Measurements from ENCODE around the gene CNDP2.
"Not testable (repeated sequence)": the region's sequence is repeated elsewhere in the genome, so short reads cannot be mapped to it uniquely, and the experiment has no call there.

The CNDP2 gene

DNA sequence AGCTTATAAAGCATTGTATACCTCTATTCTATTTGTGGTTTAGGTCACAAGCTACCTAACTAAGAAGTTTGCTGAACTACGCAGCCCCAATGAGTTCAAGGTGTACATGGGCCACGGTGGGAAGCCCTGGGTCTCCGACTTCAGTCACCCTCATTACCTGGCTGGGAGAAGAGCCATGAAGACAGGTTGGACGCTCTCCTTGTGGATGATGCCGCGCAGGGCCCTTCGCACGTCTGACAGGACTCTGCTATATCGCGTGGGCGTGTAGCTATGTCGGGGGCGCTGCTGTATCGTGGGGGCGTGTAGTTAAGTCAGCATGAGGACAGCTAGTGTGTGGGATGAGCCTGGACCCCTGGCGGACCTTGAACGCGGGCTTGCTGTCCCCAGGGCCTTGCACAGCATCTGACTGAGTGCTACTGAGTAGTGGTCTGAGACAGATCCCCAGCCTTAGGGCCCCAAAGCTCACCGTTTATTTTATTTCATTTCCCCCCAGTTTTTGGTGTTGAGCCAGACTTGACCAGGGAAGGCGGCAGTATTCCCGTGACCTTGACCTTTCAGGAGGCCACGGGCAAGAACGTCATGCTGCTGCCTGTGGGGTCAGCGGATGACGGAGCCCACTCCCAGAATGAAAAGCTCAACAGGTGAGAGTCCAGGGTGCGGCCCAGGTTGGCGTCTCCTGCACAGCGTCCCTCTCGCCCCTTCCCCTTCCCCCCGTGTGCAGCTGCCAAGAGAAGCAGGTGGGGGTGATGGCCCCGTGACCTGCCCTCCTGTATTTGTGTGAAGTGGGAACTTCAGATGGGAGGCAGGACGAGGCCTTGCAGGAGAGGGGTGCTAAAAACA, 22.5 kb downstream of the CNDP2 start:
- no peak for DNase-seq (ENCODE audit: low spot score)

DNA sequence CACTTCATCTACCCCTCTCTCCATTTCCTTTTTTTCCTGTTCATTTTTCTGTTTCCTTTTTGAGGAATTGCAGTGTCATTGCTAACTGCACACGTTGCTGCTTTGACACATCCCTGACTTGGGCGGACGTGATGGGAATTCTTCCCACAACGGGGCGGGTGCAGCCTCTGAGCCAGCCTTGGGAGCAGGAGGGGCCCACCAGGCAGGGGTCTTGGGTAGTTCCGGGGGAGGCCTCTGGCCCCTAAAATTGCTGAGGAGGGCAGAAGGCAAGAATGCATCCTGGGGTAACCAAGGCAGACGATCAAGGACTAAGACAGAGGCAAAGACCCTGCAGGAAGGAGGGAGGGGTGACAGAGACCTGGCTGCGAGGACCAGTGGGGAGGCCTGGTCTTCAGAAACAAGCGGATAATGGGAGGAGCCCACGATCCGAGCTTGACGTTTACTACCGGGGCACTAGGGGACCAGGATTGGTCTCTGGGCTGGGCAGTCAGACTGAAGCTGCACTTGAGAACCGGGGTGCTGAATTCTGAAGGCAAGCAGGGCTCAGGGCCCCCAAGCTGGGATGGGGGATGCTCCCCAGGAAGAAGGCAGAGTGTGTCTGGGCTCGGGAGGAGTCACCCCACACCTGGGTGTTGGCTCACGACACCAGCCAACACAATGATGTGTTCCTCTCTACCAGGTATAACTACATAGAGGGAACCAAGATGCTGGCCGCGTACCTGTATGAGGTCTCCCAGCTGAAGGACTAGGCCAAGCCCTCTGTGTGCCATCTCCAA, 23.3 kb downstream of the CNDP2 start:
- no peak for DNase-seq (ENCODE audit: low spot score)

DNA sequence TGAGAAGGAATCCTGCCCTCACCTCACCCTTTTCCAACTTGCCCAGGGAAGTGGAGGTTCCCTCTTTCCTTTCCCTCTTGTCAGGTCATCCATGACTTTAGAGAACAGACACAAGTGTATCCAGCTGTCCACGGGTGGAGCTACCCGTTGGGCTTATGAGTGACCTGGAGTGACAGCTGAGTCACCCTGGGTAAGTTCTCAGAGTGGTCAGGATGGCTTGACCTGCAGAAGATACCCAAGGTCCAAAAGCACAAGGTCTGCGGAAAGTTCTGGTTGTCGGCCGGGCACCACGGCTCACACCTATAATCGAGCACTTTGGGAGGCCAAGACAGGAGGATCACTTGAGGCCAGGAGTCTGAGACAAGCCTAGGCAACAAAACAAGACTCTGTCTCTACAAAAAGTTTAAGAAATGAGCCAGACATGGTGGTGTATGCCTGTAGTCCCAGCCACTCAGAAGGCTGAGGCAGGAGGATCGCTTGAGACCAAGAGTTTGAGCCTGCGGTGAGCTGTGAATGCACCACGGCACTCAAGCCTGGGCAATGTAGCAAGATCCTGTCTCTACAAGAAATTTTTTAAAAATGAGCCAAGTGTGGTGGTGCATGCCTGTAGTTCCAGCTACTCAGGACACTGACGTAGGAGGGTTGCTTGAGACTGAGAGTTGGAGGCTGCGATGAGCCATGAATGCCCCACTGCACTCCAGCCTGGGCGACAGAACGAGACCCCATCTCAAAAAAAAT, 24.1 kb downstream of the CNDP2 start:
- DNase-seq (ENCODE audit: low spot score), result no peak

DNA sequence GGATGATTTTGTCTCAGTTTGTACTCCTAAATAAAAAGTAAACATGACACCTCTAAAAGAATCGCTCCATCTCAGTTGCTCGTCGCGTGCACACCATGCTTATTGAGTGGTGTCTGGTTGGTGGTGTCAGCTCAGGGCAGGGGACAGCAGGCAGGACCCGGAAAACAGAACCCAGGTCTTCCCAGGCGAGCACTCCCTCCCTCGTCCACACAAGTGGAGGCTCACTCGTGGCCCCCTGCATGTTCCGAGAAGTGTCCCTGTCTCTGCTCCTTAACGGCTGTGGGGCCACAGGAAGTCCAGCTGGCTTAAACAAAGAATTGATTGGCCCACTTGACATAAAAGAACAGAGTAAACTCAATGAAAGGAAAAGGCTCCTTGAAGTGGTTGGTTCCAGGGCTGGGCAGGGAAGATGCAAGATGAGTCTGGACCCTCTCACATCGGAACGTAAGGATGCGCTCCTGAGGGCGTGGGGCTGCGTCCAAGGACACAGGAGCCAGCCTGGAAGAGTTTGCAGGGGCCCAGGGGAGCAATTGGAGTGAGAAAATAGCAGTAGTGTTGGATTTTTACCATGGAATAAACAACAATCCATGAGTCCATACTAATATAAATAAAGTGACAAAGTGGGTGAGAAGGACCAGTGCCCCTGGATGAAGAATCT, 25.0 kb downstream of the CNDP2 start:
- DNase-seq (ENCODE audit: low spot score), result no peak

DNA sequence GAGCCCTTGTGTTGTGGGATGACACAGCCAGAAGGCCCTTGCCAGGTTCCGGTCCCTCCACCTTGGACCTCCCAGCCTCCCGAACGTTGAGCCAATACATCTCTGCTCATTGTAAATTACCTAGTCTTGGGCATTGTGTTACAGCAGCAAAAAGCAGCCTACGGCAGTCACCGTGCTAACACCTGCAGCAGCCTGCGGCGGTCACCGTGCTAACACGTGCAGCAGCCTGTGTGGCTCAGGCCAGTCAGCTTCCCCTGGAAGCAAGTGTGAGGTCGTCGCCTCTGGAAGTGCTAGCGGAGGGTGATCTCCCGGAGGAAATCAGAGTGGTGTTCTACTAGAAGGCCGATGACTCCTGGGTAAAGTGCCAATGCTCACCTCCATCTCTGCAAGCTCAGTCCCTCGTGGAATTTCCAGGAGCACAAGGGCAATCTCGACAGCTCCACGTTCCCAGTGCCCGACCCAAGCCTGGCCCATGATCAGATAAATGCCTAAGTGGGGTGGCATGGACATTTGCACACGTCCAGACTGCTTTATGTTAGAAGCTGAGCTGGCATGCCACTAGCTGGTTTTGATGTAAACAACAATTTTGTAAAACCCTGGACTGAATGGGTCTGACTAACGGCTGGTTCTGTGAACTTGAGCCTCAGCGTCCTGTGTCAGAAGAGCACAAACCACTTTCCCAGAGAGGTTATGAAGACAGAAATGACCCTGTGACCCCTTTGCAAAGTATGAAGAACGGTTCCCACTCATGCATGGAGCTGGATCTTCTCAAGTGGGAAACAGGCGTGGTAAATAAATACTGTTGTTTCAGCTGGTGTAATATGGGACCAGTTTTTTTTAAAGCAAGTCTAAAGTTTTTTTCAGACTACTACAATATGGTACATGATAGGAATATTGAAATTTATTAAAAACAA, 26.7 kb downstream of the CNDP2 start:
- no peak for DNase-seq (ENCODE audit: low spot score)

DNA sequence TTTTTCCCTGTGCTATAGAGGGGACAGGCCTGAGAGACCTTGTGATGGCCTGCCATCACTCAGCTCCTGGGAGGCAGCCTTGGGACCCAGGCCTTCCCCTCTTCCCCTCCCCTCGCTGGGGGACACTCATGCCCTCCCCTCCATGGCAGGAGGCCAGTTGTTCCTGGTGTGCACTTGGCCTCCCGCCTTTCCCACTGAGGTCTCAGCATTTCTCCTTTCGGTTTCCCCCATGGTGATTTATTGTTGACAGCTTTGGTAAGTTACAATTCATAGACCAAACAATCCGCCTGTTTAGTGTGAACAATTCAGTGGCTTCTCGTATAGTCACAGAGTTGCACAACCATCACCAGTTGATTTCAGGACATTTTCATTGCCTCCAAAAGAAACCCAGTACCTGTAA, 27.9 kb downstream of the CNDP2 start:
- DNase-seq (ENCODE audit: low spot score), result no peak

DNA sequence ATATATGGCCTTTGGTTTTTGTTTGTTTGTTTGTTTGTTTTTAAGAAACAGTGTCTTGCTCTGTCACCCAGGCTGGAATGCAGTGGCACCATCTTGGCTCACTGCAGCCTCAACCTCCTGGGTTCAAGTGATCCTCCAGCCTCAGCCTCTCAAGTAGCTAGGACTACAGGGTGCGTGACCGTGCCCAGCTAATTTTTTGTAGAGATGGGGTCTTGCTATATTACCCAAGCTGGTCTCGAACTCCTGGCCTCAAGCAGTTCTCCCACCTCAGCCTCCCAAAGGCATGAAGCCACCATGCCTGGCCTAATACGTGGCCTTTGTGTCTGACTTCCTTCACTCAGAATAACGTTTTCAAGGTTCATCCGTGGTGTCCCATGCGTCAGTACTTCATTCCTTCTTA, 28.8 kb downstream of the CNDP2 start:
- not testable (repeated sequence) for DNase-seq (ENCODE audit: low spot score)

DNA sequence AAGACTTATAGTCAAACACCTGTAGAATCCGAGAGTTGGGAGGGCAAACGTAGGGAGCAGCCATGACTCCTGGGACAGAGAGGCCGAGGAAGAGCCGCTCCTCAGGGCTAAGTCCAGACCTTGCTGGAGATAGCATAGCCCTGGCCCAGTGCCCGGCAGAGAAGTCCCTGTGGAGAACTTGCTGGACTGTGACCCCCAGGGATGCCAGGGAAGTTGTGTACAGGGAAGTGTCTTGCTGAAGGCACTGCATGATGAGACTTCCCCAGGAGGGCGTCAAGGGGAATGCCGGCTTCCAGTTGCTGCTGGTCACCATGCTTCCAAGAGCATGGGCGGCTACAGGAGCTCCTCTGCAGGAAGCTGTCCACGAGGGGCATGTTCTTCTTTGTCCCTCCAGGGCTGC, 29.6 kb downstream of the CNDP2 start:
- no peak for DNase-seq (ENCODE audit: low spot score)

DNA sequence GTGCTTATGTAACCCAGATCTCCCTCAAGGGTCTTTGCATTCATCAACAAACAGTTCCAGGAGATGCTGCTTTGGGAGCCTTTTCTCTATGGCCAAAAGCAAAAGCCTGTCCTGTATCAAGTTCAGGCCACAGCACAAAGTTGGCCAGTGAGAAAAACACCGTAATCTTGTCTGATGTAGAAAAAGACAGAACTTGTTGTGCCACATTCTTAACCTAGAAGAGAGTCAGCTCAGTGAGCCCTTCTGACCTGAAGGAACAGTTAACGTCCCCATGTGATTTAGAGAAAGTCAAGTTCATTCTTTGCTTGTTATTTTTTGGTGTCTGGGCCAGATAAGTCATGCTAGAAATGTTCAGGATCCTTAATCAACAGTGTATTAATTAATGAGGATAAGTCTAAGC, 30.3 kb downstream of the CNDP2 start:
- DNase-seq (ENCODE audit: low spot score), result no peak

DNA sequence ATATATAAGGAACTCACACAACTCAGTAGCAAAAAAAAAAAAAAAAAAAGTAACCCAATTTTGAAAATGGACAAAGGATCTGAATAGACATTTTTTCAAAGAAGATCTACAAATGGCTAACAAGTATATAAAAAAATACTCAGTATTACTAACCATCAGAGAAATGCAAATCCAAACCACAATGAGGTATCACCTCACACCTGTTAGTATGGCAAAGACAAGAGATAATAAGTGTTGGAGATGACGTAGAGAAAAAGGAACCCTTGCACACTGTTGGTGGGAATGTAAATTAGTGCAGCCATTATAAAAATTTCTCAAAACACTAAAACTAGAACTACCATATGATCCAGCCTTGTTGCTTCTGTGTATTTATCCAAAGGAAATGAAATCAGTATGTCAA, 32.3 kb downstream of the CNDP2 start:
- DNase-seq (ENCODE audit: low spot score), result no peak

DNA sequence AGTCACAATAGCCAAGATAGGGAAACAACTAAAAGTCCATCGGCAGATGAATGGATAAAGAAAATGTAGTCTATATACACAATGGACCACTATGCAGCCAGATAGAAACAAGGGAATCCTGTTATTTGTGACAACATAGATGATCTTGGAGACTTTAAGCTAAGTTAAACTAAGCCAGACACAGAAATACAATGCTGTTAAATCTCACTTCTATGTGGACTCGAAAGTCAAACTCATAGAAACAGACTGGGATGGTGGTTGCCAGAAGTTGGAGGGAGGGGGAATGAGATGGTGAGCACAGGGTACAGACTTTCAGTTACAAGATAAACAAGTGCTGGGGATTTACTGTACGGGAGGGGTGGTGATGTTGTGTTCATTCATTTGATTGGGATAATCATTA, 32.8 kb downstream of the CNDP2 start:
- DNase-seq (ENCODE audit: low spot score), result no peak

DNA sequence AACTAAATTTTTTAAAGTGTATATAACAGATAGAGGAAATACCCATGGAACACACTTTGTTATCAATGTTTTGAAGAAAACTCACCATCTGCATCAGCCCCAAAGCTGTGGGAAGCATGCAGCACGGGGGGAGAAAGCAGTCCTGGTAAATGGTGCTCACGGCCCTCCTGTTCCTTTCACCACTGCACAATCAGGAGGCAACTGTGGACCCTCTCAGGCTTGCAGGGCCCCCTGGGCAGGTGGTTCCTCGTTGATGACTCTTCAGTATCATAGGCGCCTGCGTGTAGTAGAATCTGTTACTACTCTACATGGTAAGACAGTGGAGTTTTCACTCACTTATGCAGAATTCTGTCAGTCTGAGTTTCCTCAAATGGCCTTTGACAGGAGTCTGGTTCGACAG, 33.2 kb downstream of the CNDP2 start:
- DNase-seq (ENCODE audit: low spot score), result no peak

DNA sequence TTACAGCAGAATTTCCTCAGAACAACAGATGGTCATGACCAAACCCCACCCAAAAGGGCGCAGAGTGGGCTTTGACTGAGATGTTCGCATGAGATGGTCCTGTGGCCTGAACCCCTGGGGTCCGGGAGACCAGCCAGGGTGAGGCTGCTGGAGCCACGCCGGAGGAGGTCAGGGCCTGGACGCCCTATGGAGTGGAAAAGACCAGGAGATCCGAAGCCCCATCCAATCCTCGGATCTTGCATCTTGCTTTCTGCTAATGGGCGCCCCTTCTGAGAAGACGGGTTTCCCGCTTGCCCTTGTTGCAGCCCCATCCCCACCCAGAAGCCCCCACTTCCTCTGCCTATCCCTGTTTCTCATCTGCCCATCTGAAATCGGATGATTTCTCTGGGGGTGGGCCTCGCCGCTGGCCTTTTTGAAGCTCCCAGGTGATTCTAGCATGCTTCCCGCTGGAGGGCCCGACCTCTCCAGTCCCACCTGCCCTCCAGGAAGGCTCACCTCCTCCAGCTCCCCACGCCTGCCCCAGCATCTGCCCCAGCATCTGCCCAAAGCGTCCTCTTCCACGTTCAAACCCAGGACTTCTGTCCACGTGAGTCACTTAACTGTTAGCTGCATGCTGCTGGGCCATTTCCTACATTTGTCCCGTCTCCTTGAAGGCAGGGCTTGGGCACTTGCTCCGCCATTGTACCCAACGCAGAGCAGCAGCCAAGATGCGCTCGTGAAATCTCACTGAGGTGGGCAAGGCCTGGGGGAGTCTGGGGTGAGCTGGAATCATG, 33.8 kb downstream of the CNDP2 start:
- DNase-seq (ENCODE audit: low spot score), result no peak

DNA sequence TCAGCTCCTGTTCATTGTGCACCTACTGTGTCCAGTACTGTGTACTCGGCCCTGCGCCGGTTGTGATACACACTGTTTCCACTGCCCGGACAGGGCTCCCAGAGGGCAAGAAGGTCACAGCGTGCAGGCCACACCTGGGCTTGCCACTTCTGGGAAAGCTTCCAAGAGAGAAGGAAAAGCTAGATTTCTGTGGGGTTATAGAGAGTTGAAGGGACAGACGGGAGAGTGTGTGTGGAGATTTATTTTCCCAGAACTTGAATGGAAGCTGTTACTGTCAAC, 34.4 kb downstream of the CNDP2 start:
- DNase-seq (ENCODE audit: low spot score), result no peak

DNA sequence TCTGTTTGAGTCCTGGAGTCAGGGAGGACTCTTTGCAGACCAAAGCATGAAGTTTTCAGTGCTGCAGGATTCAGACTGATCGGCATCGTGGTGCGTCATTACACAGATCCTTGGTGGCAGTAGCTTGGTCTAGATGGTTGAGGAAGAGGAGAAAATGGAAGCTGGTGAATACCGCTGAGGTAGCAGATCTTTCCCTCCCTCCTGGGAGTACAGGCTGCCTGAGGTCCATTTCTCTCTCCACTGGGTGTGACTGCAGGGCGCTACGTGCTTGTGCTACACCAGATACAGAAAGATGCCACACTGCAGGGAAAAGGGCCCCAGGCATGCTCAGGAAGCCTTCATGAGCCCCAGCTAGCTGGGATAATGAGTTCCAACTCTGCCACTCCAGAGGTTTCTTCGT, 34.9 kb downstream of the CNDP2 start:
- no peak for DNase-seq (ENCODE audit: low spot score)

DNA sequence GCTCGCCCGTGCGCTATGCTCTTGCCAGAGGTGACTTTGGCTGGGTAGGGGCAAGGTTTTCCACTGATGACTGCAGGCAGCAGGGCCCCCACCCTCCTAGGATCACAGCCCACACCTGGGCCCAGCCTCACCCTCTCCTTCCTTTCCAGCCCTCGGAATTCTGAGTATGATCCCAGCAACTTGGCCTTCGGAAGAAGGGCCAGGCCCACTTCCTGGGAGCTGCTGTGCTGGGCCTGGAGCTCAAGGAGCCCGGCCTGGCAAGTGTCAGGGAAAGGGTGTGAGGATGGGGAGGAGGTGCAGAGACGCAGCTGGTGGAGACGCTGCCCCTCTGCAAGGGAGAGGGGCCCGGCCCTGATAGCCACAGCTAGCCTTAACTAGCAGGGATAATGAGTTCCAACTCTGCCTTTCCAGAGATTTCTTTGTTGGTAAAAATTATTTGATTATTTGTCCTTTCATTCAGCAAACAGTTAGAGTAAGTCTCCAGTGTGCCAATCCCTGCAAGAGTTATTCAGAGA, 36.4 kb downstream of the CNDP2 start:
- no peak for DNase-seq (ENCODE audit: low spot score)

DNA sequence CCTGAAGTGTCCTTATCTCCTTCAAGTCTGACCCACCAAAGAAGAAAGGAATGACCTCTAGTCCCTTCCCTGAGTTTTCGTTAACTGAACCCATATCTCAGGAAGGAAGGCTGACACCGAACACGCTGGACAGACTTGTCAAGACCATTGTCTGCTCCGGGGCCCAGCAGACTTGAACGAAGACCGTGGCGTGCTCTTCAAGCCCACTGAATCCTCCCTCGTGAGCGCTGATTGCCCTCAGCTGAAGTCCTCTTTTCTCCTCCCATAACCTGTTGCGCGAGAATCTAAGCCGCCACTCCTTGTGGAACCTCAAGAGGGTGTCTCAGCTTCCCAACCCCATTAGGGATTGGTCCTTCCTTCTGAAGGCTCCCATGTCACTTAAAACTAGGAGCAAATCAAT, 37.5 kb downstream of the CNDP2 start:
- no peak for DNase-seq (ENCODE audit: low spot score)

DNA sequence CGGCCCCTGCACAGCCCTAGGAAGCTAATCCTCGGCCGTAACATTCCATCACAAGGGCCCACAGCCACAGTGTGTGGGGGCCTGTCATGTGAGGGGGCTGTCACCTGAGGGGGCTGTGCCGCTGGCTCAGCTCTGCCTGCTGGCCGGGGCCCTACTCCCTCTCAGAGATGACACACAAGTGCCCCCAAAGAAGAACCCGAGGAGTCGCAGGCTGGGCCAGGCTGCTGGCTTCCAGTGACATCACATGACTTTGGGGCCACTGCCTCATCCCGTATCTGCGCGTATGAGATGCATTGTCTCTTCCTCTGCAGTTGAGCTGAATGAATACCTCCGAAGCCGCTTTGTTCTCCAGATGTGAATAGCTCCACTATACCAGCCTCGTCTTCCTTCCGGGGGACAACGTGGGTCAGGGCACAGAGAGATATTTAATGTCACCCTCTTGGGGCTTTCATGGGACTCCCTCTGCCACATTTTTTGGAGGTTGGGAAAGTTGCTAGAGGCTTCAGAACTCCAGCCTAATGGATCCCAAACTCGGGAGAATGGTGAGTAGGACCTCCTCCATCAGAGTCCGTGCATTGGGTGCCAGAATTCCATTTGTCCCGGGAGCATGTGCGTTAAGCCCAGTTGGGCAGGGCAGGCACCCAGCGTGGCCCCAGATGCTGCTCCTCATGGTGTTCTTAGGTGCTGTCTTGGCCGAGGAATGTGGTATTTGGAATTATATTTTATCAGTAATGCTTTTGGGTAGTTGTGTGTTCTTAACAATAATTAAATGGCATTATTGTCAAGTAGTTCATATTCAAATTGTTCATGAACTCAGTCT, 38.2 kb downstream of the CNDP2 start, which contains the start of gene CNDP1:
Gene CNDP1 (plus strand): TSS at position 351 of the 820 bp plus-strand sequence. CDS start 168 bp downstream, at position 519.
- DNase-seq (ENCODE audit: low spot score), result no peak

DNA sequence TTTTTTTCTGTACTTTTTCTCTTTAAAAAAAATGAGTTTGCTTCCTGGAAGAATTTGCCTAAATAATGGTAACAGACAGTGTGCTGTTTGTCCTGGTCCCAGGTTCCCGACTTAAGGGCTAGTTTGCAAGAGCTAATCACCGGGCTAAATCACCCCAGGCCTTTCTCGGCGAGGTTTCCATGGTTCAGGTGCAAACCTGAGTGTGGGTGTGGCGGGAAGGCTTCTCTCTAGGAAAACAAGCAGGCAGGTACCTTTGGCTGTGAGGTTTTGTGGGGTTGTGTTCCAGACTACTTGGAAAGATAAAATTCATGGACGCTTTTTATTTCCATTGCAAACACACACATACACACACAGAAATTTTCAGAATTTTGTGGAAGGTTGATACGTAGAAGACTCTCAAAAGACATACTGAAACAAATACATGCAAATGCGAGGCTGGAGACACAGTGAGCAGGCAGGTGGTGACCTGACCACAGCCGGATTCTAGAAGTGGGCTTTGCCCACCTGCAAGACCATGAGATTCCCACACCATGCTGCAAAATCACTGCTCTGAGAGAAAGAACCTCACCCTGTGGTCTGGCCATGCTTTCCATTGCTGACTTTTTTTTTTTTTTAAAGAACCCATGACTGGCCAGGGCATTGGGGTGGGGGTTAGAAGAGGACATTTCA, 39.0 kb downstream of the CNDP2 start:
- no peak for DNase-seq (ENCODE audit: low spot score)

All from germinal center (tissue), 1 donor.